Articular chondrocyte of knee joint (primary cell): ENCODE data around the gene TSPYL2. TPM values are rescaled to one million over a fixed set of nuclear protein-coding genes. Genes with fewer than 3 reads are reported as not detected.

Experiments used
- small RNA-seq: library from RNA; depleted of rRNA; stranded (forward); fragments of <200 nt; gene quantifications from one replicate; pipeline ENCODE3, GENCODE V24; 2012
- total RNA-seq: library from RNA; depleted of rRNA; stranded (reverse); fragments of >200 nt; gene quantifications from 2 replicates; pipeline ENCODE4 v1.2.3, GENCODE V29; 2012

Gene TSPYL2
- 15.7 and 24.2 TPM in 2 replicates for total RNA-seq

GRCh38 chrX:53081925-53082772, at the start of gene TSPYL2:
TSPYL2 (plus strand) TSS chrX:53082367; CDS start chrX:53082499, 132 bp downstream.

GRCh38 chrX:53048169-53049126, 33.7 kb upstream of the TSPYL2 start, which contains the start of gene GPR173:
GPR173 (plus strand) TSS chrX:53048789; CDS start chrX:53076622, 27,833 bp downstream.

GRCh38 chrX:53093748-53094581, 11.8 kb downstream of the TSPYL2 start, which contains the start of gene KANTR:
KANTR (plus strand) TSS chrX:53094142; CDS start chrX:53124273, 30,131 bp downstream.

Small RNA genes within 50 kb of the gene (small RNA-seq; reads per million reads assigned to genes)
- not detected for gene AL591212.2

Other genes with a start within 250 kb of the TSPYL2 start
- gene XAGE3, start 214.3 kb upstream of the TSPYL2 start, total RNA-seq: not detected in 2 replicates
- gene FAM156B, start 185.0 kb upstream of the TSPYL2 start, total RNA-seq: 9.5 and 10.8 TPM in 2 replicates
- gene FAM156A, start 123.8 kb upstream of the TSPYL2 start, total RNA-seq: 14.8 and 18.3 TPM in 2 replicates
- gene GPR173, start 33.6 kb upstream of the TSPYL2 start, total RNA-seq: 2.2 and 2.8 TPM in 2 replicates
- 9.3 and 10.7 TPM in 2 replicates for gene KANTR, start 11.8 kb downstream of the TSPYL2 start, total RNA-seq
- gene KDM5C, start 142.8 kb downstream of the TSPYL2 start, total RNA-seq: 61.5 and 94.3 TPM in 2 replicates
- gene IQSEC2, start 199.2 kb downstream of the TSPYL2 start, total RNA-seq: 13.6 and 14.8 TPM in 2 replicates